H9 (cell line): ENCODE results near the gene NEGR1. TPM values are rescaled to one million over a fixed set of nuclear protein-coding genes. Genes with fewer than 3 reads are reported as not detected.

Source experiments
- DNase-seq: peaks from one replicate; pipeline ENCODE4 v3.0.0-alpha.2; 2017
- H2AFZ ChIP-seq: one replicate; pipeline ENCODE4 v1.6.1; 2013; ENCODE audit warnings: mild to moderate bottlenecking, low read length, control low read depth, moderate library complexity
- H2AK5ac ChIP-seq: 2 replicates; pipeline ENCODE4 v1.6.1; 2013; ENCODE audit warnings: low read length, control low read depth, mixed read lengths; ENCODE audit not compliant: insufficient read length
- H2BK120ac ChIP-seq: one replicate; pipeline ENCODE4 v1.6.1; 2013; ENCODE audit warnings: low read depth, mild to moderate bottlenecking, low read length, control low read depth, inconsistent platforms; ENCODE audit not compliant: poor library complexity, severe bottlenecking
- H2BK12ac ChIP-seq: 2 replicates; pipeline ENCODE4 v1.6.1; 2013; ENCODE audit warnings: low read length, control low read depth, mixed read lengths, low read depth; ENCODE audit not compliant: insufficient read length
- H2BK15ac ChIP-seq: 2 replicates; pipeline ENCODE4 v1.6.1; 2013; ENCODE audit warnings: low read depth, low read length, control low read depth
- H2BK20ac ChIP-seq: one replicate; pipeline ENCODE4 v1.6.1; 2013; ENCODE audit warnings: low read depth, mild to moderate bottlenecking, low read length, control low read depth, inconsistent platforms; ENCODE audit not compliant: poor library complexity, severe bottlenecking
- H2BK5ac ChIP-seq: 2 replicates; pipeline ENCODE4 v1.6.1; 2013; ENCODE audit warnings: low read length, control low read depth, mixed read lengths; ENCODE audit not compliant: insufficient read length
- H3K14ac ChIP-seq: 2 replicates; pipeline ENCODE4 v1.6.1; 2013; ENCODE audit warnings: low read length, control low read depth; ENCODE audit not compliant: insufficient read depth
- H3K18ac ChIP-seq: 2 replicates; pipeline ENCODE4 v1.6.1; 2013; ENCODE audit warnings: low read depth, mild to moderate bottlenecking, mixed read lengths, low read length, control low read depth; ENCODE audit not compliant: insufficient read length
- H3K23ac ChIP-seq: 2 replicates; pipeline ENCODE4 v1.6.1; 2013; ENCODE audit warnings: low read length, control low read depth, mixed read lengths, low read depth; ENCODE audit not compliant: insufficient read length
- H3K23me2 ChIP-seq: 2 replicates; pipeline ENCODE4 v1.6.1; 2013; ENCODE audit warnings: low read depth, mild to moderate bottlenecking, mixed read lengths, low read length, control low read depth; ENCODE audit not compliant: insufficient read length, poor library complexity, severe bottlenecking
- H3K27ac ChIP-seq: 2 replicates; pipeline ENCODE4 v1.5.1; 2013; ENCODE audit warnings: low read length, control low read depth, mixed read lengths, low read depth; ENCODE audit not compliant: insufficient read length
- H3K27me3 ChIP-seq: 2 replicates; pipeline ENCODE4 v1.6.1; 2013; ENCODE audit warnings: low read length, control low read depth, inconsistent platforms; ENCODE audit not compliant: insufficient read depth
- H3K4ac ChIP-seq: 2 replicates; pipeline ENCODE4 v1.6.1; 2013; ENCODE audit warnings: low read depth, mild to moderate bottlenecking, control low read depth, inconsistent platforms, low read length, moderate library complexity
- H3K4me1 ChIP-seq: 2 replicates; pipeline ENCODE4 v1.6.1; 2013; ENCODE audit warnings: low read length, control low read depth, inconsistent platforms; ENCODE audit not compliant: insufficient read depth
- H3K4me2 ChIP-seq: 2 replicates; pipeline ENCODE4 v1.6.1; 2013; ENCODE audit warnings: low read length, control low read depth, mixed read lengths; ENCODE audit not compliant: insufficient read length, insufficient read depth
- H3K56ac ChIP-seq: 2 replicates; pipeline ENCODE4 v1.6.1; 2013; ENCODE audit warnings: low read depth, mild to moderate bottlenecking, mixed read lengths, low read length, control low read depth; ENCODE audit not compliant: insufficient read length
- H3K79me1 ChIP-seq: 2 replicates; pipeline ENCODE4 v1.6.1; 2013; ENCODE audit warnings: low read depth, mild to moderate bottlenecking, moderate library complexity, low read length, control low read depth, inconsistent platforms; ENCODE audit not compliant: insufficient read depth, poor library complexity, severe bottlenecking
- H3K79me2 ChIP-seq: 2 replicates; pipeline ENCODE4 v1.6.1; 2013; ENCODE audit warnings: low read length, control low read depth, inconsistent platforms; ENCODE audit not compliant: insufficient read depth
- H3K9ac ChIP-seq: 2 replicates; pipeline ENCODE4 v1.6.1; 2013; ENCODE audit warnings: low read length, control low read depth, mixed read lengths; ENCODE audit not compliant: insufficient read length; ENCODE audit errors: extremely low read depth
- H3K9me3 ChIP-seq: one replicate; pipeline ENCODE4 v1.6.1; 2013; ENCODE audit warnings: low read depth, low read length, inconsistent platforms; ENCODE audit not compliant: control insufficient read depth
- H3T11ph ChIP-seq: one replicate; pipeline ENCODE4 v1.6.1; 2013; ENCODE audit warnings: mild to moderate bottlenecking, low read length, control low read depth, inconsistent platforms
- H4K20me1 ChIP-seq: one replicate; pipeline ENCODE4 v1.6.1; 2013; ENCODE audit not compliant: control insufficient read depth, insufficient read length, insufficient read depth
- H4K5ac ChIP-seq: 2 replicates; pipeline ENCODE4 v1.6.1; 2013; ENCODE audit warnings: low read depth, mild to moderate bottlenecking, mixed read lengths, low read length, control low read depth; ENCODE audit not compliant: insufficient read length
- H4K8ac ChIP-seq: replicated peaks from 2 replicates; pipeline ENCODE4 v1.6.1; 2013; ENCODE audit warnings: low read length, control low read depth, mixed read lengths, low read depth; ENCODE audit not compliant: insufficient read length
- H4K91ac ChIP-seq: 2 replicates; pipeline ENCODE4 v1.6.1; 2013; ENCODE audit warnings: low read depth, mild to moderate bottlenecking, moderate library complexity, mixed read lengths, low read length, control low read depth; ENCODE audit not compliant: insufficient read length
- H3K27ac Mint-ChIP-seq, 3 experiments: 2 replicates in 2 of 3; 3 replicates in 1 of 3; pipeline ENCODE4 v1.8.0; 2020 to 2021; ENCODE audit warnings: mixed read lengths in 3 of 3, mild to moderate bottlenecking in 1 of 3, moderate library complexity in 1 of 3
- H3K27me3 Mint-ChIP-seq: 2 replicates; pipeline ENCODE4 v1.8.0; 2021; ENCODE audit warnings: low read depth, mild to moderate bottlenecking, moderate library complexity, mixed read lengths
- H3K36me3 Mint-ChIP-seq, 3 experiments: 2 replicates in 2 of 3; 3 replicates in 1 of 3; pipeline ENCODE4 v1.8.0; 2020 to 2021; ENCODE audit warnings: low read depth in 3 of 3, mixed read lengths in 3 of 3; ENCODE audit not compliant: insufficient read depth in 1 of 3
- H3K4me1 Mint-ChIP-seq, 2 experiments: 2 replicates each; pipeline ENCODE4 v1.8.0; 2020; ENCODE audit warnings: mixed read lengths in 2 of 2
- H3K4me3 Mint-ChIP-seq, 2 experiments: 2 replicates in 1 of 2; 3 replicates in 1 of 2; pipeline ENCODE4 v1.8.0; 2020 to 2021; ENCODE audit warnings: mild to moderate bottlenecking in 2 of 2, mixed read lengths in 2 of 2, moderate library complexity in 1 of 2
- H3K9me3 Mint-ChIP-seq, 2 experiments: 2 replicates in 1 of 2; 3 replicates in 1 of 2; pipeline ENCODE4 v1.8.0; 2020; ENCODE audit warnings: mild to moderate bottlenecking in 2 of 2, mixed read lengths in 2 of 2, moderate library complexity in 1 of 2
- WGBS: extraction: QIAGEN DNeasy Blood & Tissue Kit; methylation state at CpG from one replicate; pipeline ENCODE4 v1.1.7; 2013; ENCODE audit warnings: missing lambda C conversion rate, low lambda C conversion rate, mixed read lengths; ENCODE audit not compliant: insufficient read length; ENCODE audit errors: extremely low coverage; 5-methylcytosine and 5-hydroxymethylcytosine counted together
- total RNA-seq: library from RNA; stranded (reverse); gene quantifications from 2 replicates; pipeline ENCODE4 v1.2.1, GENCODE V29; 2021
- TF ChIP-seq, protein P1 (sequence below): fragments of 200-600 bp; sonication (generic); conservative IDR thresholded peaks from 3 replicates; pipeline ENCODE4 v1.8.0; 2021; ENCODE audit warnings: antibody characterized with exemption, mild to moderate bottlenecking

NEGR1 gene
- total RNA-seq, 1 experiment from 2014 or later: 0.13 TPM

DNA sequence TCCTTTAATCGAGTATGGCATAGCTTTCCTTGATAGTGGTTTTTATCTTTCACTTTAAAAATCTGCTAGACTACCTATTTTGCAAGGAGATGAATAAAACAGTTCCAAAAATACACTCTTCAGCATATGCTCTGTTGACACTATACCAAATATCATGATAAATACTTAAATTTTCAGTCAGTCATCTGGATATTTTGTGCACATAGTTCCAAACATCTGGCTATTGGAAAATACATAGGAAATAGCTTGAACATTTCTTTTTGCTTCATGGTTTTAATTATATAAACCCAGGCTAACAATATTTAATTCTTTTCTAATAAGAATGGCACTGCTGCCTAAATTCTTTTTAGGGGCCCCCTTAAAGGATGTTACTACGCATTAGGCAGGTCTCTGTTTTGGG, 342.1 kb downstream of the NEGR1 start:
- WGBS: no CpG with 5 or more reads among the region's 2 CpGs
- H2BK12ac ChIP-seq: no peak overlapping the region
- H4K8ac ChIP-seq: no peak overlapping the region
- no peak overlapping the region for H3K27ac ChIP-seq
- H3K56ac ChIP-seq: no peak overlapping the region
- H2AK5ac ChIP-seq: no peak overlapping the region
- Mint-ChIP-seq H3K36me3 (no peaks in the 10 kb centered on the region), H3K27ac (no peak overlapping the region), H3K4me3 (no peak overlapping the region), H3K9me3 (no peaks in the 10 kb centered on the region), H3K27me3 (no peaks in the 10 kb centered on the region), H3K4me1 (no peaks in the 10 kb centered on the region)
- no peak overlapping the region for H2BK120ac ChIP-seq
- H3K9ac ChIP-seq: no peak overlapping the region
- no peak overlapping the region for H3K18ac ChIP-seq
- TF ChIP-seq, protein P1, sequence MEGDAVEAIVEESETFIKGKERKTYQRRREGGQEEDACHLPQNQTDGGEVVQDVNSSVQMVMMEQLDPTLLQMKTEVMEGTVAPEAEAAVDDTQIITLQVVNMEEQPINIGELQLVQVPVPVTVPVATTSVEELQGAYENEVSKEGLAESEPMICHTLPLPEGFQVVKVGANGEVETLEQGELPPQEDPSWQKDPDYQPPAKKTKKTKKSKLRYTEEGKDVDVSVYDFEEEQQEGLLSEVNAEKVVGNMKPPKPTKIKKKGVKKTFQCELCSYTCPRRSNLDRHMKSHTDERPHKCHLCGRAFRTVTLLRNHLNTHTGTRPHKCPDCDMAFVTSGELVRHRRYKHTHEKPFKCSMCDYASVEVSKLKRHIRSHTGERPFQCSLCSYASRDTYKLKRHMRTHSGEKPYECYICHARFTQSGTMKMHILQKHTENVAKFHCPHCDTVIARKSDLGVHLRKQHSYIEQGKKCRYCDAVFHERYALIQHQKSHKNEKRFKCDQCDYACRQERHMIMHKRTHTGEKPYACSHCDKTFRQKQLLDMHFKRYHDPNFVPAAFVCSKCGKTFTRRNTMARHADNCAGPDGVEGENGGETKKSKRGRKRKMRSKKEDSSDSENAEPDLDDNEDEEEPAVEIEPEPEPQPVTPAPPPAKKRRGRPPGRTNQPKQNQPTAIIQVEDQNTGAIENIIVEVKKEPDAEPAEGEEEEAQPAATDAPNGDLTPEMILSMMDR: no peak
- H3K4me2 ChIP-seq: no peak overlapping the region
- no peaks in the 10 kb centered on the region for H3K4me1 ChIP-seq
- DNase-seq: no peak
- H3T11ph ChIP-seq: no peak overlapping the region
- no peaks in the 10 kb centered on the region for H3K27me3 ChIP-seq
- H4K5ac ChIP-seq: no peak overlapping the region
- no peak overlapping the region for H3K4ac ChIP-seq
- no peaks in the 10 kb centered on the region for H3K23me2 ChIP-seq
- no peaks in the 10 kb centered on the region for H4K20me1 ChIP-seq
- no peak overlapping the region for H2AFZ ChIP-seq
- H3K79me1 ChIP-seq: no peaks in the 10 kb centered on the region
- H3K79me2 ChIP-seq: no peaks in the 10 kb centered on the region
- no peak overlapping the region for H2BK20ac ChIP-seq
- H4K91ac ChIP-seq: no peak overlapping the region
- H2BK5ac ChIP-seq: no peak overlapping the region
- no peaks in the 10 kb centered on the region for H3K9me3 ChIP-seq
- H3K14ac ChIP-seq: no peak overlapping the region
- H3K23ac ChIP-seq: no peak overlapping the region
- no peak overlapping the region for H2BK15ac ChIP-seq
